ENCODE results near the gene KLK8.

GRCh38 chr19:51005248-51005647 is 3.8 kb upstream of the KLK8 start:
- TF ChIP-seq, protein P1, sequence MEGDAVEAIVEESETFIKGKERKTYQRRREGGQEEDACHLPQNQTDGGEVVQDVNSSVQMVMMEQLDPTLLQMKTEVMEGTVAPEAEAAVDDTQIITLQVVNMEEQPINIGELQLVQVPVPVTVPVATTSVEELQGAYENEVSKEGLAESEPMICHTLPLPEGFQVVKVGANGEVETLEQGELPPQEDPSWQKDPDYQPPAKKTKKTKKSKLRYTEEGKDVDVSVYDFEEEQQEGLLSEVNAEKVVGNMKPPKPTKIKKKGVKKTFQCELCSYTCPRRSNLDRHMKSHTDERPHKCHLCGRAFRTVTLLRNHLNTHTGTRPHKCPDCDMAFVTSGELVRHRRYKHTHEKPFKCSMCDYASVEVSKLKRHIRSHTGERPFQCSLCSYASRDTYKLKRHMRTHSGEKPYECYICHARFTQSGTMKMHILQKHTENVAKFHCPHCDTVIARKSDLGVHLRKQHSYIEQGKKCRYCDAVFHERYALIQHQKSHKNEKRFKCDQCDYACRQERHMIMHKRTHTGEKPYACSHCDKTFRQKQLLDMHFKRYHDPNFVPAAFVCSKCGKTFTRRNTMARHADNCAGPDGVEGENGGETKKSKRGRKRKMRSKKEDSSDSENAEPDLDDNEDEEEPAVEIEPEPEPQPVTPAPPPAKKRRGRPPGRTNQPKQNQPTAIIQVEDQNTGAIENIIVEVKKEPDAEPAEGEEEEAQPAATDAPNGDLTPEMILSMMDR (IDR thresholded peaks at IDR 0.05) = no peak
- TF ChIP-seq SMC3 (IDR thresholded peaks at IDR 0.05; ENCODE audit: low read depth, low read length) = no peak
- TF ChIP-seq FOSL2 (IDR thresholded peaks at IDR 0.05; ENCODE audit: borderline replicate concordance, low read depth) = no peak
- TF ChIP-seq YY1 (IDR thresholded peaks at IDR 0.05; ENCODE audit: low read depth) = no peak

Measured in SK-N-SH (cell line).